Tibial nerve (tissue), 4 donors: ENCODE measurements around the gene PDCD10.

Source experiments
- CTCF ChIP-seq, 5 experiments: fragments of 200-600 bp in 3 of 5; fragments of 450-650 bp in 2 of 5; sonication (generic) in 3 of 5; IDR thresholded peaks; one replicate each; pipeline ENCODE4 v1.5.1; 2016 to 2019; ENCODE audit warnings: antibody characterized with exemption in 5 of 5, mild to moderate bottlenecking in 3 of 5, moderate library complexity in 2 of 5
- EP300 ChIP-seq, 2 donors: sonication (generic); formaldehyde crosslinking; IDR thresholded peaks; one replicate each; pipeline ENCODE4 v1.6.1; 2017; ENCODE audit warnings: antibody characterized with exemption in 2 of 2, mild to moderate bottlenecking in 1 of 2

- no peak for TF ChIP-seq CTCF (IDR thresholded peaks at IDR 0.05)
- no peak for TF ChIP-seq EP300 (IDR thresholded peaks at IDR 0.05)
These were observed 84.2 kb downstream of the PDCD10 start for GRCh38 chr3:167650459-167650858.
